ENCODE results near the gene POLR1C.
A peak's percentile ranks its signal among the peaks of the same experiment; 100 is the strongest.

Gene POLR1C

GRCh38 chr6:43506171-43506570 is 10.7 kb upstream of the POLR1C start:
- peaks cover 12% of the 10 kb centered on the region for H3K4me1 ChIP-seq (ENCODE audit: insufficient read depth, low read length, severe bottlenecking)
- no peak for TF ChIP-seq EZH2 (IDR thresholded peaks at IDR 0.05; ENCODE audit: borderline replicate concordance, low read length)
- TF ChIP-seq, protein P1, sequence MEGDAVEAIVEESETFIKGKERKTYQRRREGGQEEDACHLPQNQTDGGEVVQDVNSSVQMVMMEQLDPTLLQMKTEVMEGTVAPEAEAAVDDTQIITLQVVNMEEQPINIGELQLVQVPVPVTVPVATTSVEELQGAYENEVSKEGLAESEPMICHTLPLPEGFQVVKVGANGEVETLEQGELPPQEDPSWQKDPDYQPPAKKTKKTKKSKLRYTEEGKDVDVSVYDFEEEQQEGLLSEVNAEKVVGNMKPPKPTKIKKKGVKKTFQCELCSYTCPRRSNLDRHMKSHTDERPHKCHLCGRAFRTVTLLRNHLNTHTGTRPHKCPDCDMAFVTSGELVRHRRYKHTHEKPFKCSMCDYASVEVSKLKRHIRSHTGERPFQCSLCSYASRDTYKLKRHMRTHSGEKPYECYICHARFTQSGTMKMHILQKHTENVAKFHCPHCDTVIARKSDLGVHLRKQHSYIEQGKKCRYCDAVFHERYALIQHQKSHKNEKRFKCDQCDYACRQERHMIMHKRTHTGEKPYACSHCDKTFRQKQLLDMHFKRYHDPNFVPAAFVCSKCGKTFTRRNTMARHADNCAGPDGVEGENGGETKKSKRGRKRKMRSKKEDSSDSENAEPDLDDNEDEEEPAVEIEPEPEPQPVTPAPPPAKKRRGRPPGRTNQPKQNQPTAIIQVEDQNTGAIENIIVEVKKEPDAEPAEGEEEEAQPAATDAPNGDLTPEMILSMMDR (IDR thresholded peaks at IDR 0.05; ENCODE audit: low read length) = no peak
- no peak overlapping the region for H3K27ac ChIP-seq (ENCODE audit: low read depth, low read length, poor library complexity, severe bottlenecking)
- no peaks in the 10 kb centered on the region for H4K20me1 ChIP-seq (ENCODE audit: insufficient read depth, low read length)
- no peak overlapping the region for H2AFZ ChIP-seq (ENCODE audit: low read length)
- no peaks in the 10 kb centered on the region for H3K79me2 ChIP-seq (ENCODE audit: insufficient read depth, low read length)
- no peaks in the 10 kb centered on the region for H3K9me3 ChIP-seq (ENCODE audit: low read length)
- no peak overlapping the region for H3K4me3 ChIP-seq (ENCODE audit: low read depth, low read length, poor library complexity, severe bottlenecking)
- peaks cover 8% of the 10 kb centered on the region for H3K27me3 ChIP-seq (ENCODE audit: insufficient read depth, low read length)
- H3K9ac ChIP-seq (ENCODE audit: low read length) = no peak overlapping the region
- no peak overlapping the region for H3K4me2 ChIP-seq (ENCODE audit: low read length)
- peaks cover 25% of the 10 kb centered on the region; the same call in 1 of the 2 replicates for H3K36me3 ChIP-seq (ENCODE audit: insufficient read depth, low read length)
- H3F3A ChIP-seq (ENCODE audit: insufficient read depth, low read length) = no peaks in the 10 kb centered on the region
- H3K9me2 ChIP-seq (ENCODE audit: low read depth, low read length) = no peaks in the 10 kb centered on the region

GRCh38 chr6:43506667-43507471 is 10.0 kb upstream of the POLR1C start:
- H3F3A ChIP-seq (ENCODE audit: insufficient read depth, low read length) = no peaks in the 10 kb centered on the region
- no peaks in the 10 kb centered on the region for H3K9me3 ChIP-seq (ENCODE audit: low read length)
- TF ChIP-seq EZH2 (IDR thresholded peaks at IDR 0.05; ENCODE audit: borderline replicate concordance, low read length) = no peak
- TF ChIP-seq, protein P1 (IDR thresholded peaks at IDR 0.05; ENCODE audit: low read length) = peak; percentile 92
- H3K4me2 ChIP-seq (ENCODE audit: low read length) = no peak overlapping the region
- H3K9ac ChIP-seq (ENCODE audit: low read length) = no peak overlapping the region
- H2AFZ ChIP-seq (ENCODE audit: low read length) = no peak overlapping the region
- peaks cover 29% of the 10 kb centered on the region; the same call in 1 of the 2 replicates for H3K36me3 ChIP-seq (ENCODE audit: insufficient read depth, low read length)
- no peaks in the 10 kb centered on the region for H3K9me2 ChIP-seq (ENCODE audit: low read depth, low read length)
- H3K79me2 ChIP-seq (ENCODE audit: insufficient read depth, low read length) = no peaks in the 10 kb centered on the region
- peaks cover 12% of the 10 kb centered on the region for H3K4me1 ChIP-seq (ENCODE audit: insufficient read depth, low read length, severe bottlenecking)
- no peak overlapping the region for H3K4me3 ChIP-seq (ENCODE audit: low read depth, low read length, poor library complexity, severe bottlenecking)
- no peaks in the 10 kb centered on the region for H4K20me1 ChIP-seq (ENCODE audit: insufficient read depth, low read length)
- no peak overlapping the region for H3K27ac ChIP-seq (ENCODE audit: low read depth, low read length, poor library complexity, severe bottlenecking)
- H3K27me3 ChIP-seq (ENCODE audit: insufficient read depth, low read length) = peaks cover 8% of the 10 kb centered on the region

DNA sequence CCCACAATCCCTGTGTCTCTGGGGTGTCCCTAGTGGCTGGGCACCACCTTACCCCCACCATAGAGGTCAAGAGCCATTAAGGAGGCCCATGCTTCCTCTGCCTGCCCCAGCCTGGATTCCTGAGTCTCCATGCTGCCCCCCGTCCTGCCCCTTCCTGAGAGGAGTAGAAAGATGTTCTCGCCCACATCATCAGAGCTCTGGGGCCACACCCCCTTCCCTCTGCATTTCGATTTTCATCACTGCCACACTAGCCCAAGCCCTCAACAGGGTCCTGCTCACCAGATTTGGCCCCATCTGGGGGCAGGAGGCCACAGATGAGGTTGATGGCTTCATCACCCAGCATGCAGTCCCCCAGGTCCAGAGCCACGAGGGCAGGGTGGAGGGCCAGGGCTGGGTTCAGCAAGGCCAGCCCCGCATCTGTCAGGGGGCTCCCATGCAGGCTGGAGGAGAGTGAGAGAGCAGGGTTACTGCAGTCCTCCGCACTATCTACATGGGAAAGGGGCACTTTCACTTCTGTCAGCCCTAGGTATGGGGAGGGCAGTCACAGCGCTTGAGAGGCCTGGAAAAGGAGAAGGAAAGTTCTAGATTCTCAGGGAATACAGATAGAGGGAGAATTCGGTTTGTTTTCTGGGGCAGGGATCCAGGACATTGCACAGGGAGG is 8.3 kb upstream of the POLR1C start:
- H3K9me2 ChIP-seq (ENCODE audit: low read depth, low read length) = no peaks in the 10 kb centered on the region
- H3K36me3 ChIP-seq (ENCODE audit: insufficient read depth, low read length) = peaks cover 35% of the 10 kb centered on the region
- H4K20me1 ChIP-seq (ENCODE audit: insufficient read depth, low read length) = no peaks in the 10 kb centered on the region
- peaks cover 12% of the 10 kb centered on the region for H3K4me1 ChIP-seq (ENCODE audit: insufficient read depth, low read length, severe bottlenecking)
- H3K27me3 ChIP-seq (ENCODE audit: insufficient read depth, low read length) = peaks cover 8% of the 10 kb centered on the region
- no peak overlapping the region for H3K27ac ChIP-seq (ENCODE audit: low read depth, low read length, poor library complexity, severe bottlenecking)
- H3K4me3 ChIP-seq (ENCODE audit: low read depth, low read length, poor library complexity, severe bottlenecking) = no peak overlapping the region
- no peak overlapping the region for H2AFZ ChIP-seq (ENCODE audit: low read length)
- H3K79me2 ChIP-seq (ENCODE audit: insufficient read depth, low read length) = no peaks in the 10 kb centered on the region
- no peaks in the 10 kb centered on the region for H3F3A ChIP-seq (ENCODE audit: insufficient read depth, low read length)
- no peaks in the 10 kb centered on the region for H3K9me3 ChIP-seq (ENCODE audit: low read length)
- no peak overlapping the region for H3K9ac ChIP-seq (ENCODE audit: low read length)
- no peak for TF ChIP-seq EZH2 (IDR thresholded peaks at IDR 0.05; ENCODE audit: borderline replicate concordance, low read length)
- TF ChIP-seq, protein P1 (IDR thresholded peaks at IDR 0.05; ENCODE audit: low read length) = no peak
- no peak overlapping the region for H3K4me2 ChIP-seq (ENCODE audit: low read length)
